ENCODE results near the gene HPD.

- TF ChIP-seq CTCF (IDR thresholded peaks at IDR 0.05) = no peak
- no peak for TF ChIP-seq POLR2A (IDR thresholded peaks at IDR 0.05)
- no peak for TF ChIP-seq POLR2AphosphoS5 (IDR thresholded peaks at IDR 0.05)
Measured at GRCh38 chr12:121829250-121829918, 29.3 kb downstream of the HPD start.
